Fibroblast of lung (primary cell): Measurements from ENCODE around the gene TBXT. TPM values are rescaled to one million over a fixed set of nuclear protein-coding genes. Genes with fewer than 3 reads are reported as not detected.

Experiments
- DNase-seq, 2 donors: peaks; one replicate each; pipeline versions ENCODE4 v3.0.0 to v3.0.0-alpha.2; 2010; ENCODE audit warnings: low read depth in 2 of 2
- H2AFZ ChIP-seq: 2 replicates; pipeline ENCODE4 v1.5.1; 2012; ENCODE audit warnings: low read length, control low read depth, inconsistent platforms
- H3K27ac ChIP-seq: 2 replicates; pipeline ENCODE4 v1.5.1; 2011; ENCODE audit warnings: low read length, control low read depth; ENCODE audit not compliant: insufficient read depth
- H3K27me3 ChIP-seq: 2 replicates; pipeline ENCODE4 v1.5.1; 2011; ENCODE audit warnings: mild to moderate bottlenecking, low read length; ENCODE audit not compliant: control insufficient read depth, insufficient read depth
- H3K36me3 ChIP-seq: 2 replicates; pipeline ENCODE4 v1.5.1; 2011; ENCODE audit warnings: low read length; ENCODE audit not compliant: control insufficient read depth, insufficient read depth
- H3K4me1 ChIP-seq: 2 replicates; pipeline ENCODE4 v1.5.1; 2011; ENCODE audit warnings: low read length; ENCODE audit not compliant: control insufficient read depth, insufficient read depth; ENCODE audit errors: extremely low read depth
- H3K4me2 ChIP-seq: 2 replicates; pipeline ENCODE4 v1.5.1; 2011; ENCODE audit warnings: low read length, control low read depth; ENCODE audit not compliant: insufficient read depth; ENCODE audit errors: extremely low read depth
- H3K4me3 ChIP-seq, 4 experiments: fragments of 200-600 bp in 1 of 4; sonication (generic) in 1 of 4; replicated peaks in 1 of 4; 2 replicates each; pipeline ENCODE4 v1.5.1; 2011 to 2016; ENCODE audit warnings: low read length in 4 of 4, low read depth in 3 of 4, mild to moderate bottlenecking in 3 of 4, control low read depth in 2 of 4, inconsistent platforms in 1 of 4, mixed read lengths in 1 of 4; ENCODE audit not compliant: insufficient read depth in 1 of 4; ENCODE audit errors: control extremely low read depth in 1 of 4
- H3K79me2 ChIP-seq: 2 replicates; pipeline ENCODE4 v1.5.1; 2012; ENCODE audit warnings: mild to moderate bottlenecking, low read length, inconsistent platforms; ENCODE audit not compliant: control insufficient read depth, insufficient read depth
- H3K9ac ChIP-seq: 2 replicates; pipeline ENCODE4 v1.5.1; 2011; ENCODE audit warnings: mild to moderate bottlenecking, low read length, control low read depth; ENCODE audit not compliant: insufficient read depth
- H3K9me3 ChIP-seq: 2 replicates; pipeline ENCODE4 v1.5.1; 2012; ENCODE audit warnings: low read depth, low read length; ENCODE audit not compliant: control insufficient read depth, insufficient read depth
- H4K20me1 ChIP-seq: 2 replicates; pipeline ENCODE4 v1.5.1; 2011; ENCODE audit warnings: low read length; ENCODE audit not compliant: control insufficient read depth, insufficient read depth; ENCODE audit errors: extremely low read depth
- EZH2 ChIP-seq: IDR thresholded peaks from 2 replicates; pipeline ENCODE4 v1.5.1; 2012; ENCODE audit warnings: low read length, control low read depth, mild to moderate bottlenecking; ENCODE audit errors: missing control alignments
- polyA plus RNA-seq, 2 donors: library from polyadenylated mRNA; depleted of rRNA in 1 of 2; stranded (reverse) in 1 of 2; unstranded in 1 of 2; fragments of >200 nt; gene quantifications; 2 replicates each; pipeline ENCODE4 v1.2.1, GENCODE V29; 2011 to 2012; ENCODE audit warnings: missing spikeins in 1 of 2
- total RNA-seq: library from RNA; depleted of rRNA; stranded (reverse); fragments of >200 nt; gene quantifications from 2 replicates; pipeline ENCODE4 v1.2.1, GENCODE V29; 2014
- TF ChIP-seq, protein P1 (sequence below), 2 donors: IDR thresholded peaks in 1 of 2; conservative IDR thresholded peaks in 1 of 2; 1 replicate in 1 of 2; 2 replicates in 1 of 2; pipeline ENCODE4 v1.5.1; 2011 to 2012; ENCODE audit warnings: low read length in 2 of 2, control low read depth in 1 of 2, inconsistent platforms in 1 of 2, low read depth in 1 of 2, mild to moderate bottlenecking in 1 of 2

TBXT gene
- total and polyA plus RNA-seq, 2 donors (not counting 1 experiment from before 2014, with no cell fraction given): not detected

DNA sequence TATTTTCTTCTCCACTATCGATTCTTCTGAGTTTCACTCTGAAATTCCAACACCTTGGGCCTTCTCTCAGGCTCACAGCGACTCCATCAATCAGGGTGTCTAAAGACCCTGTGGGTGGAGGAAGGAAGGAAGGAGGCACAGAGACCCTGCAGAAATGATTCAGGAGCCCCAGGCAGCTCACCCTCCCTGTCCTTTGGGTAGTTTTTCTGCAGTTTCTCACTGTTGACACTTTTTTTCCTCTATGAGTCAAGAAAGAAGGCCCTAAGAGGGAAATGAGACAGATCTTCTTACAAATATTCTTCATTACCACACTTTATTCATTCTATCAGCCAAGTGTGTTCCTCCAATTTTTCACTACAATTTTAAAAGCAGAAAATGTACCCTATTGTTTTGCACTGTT lies 34.2 kb upstream of the TBXT start:
- Histone ChIP-seq H3K4me1 (no peaks in the 10 kb centered on the region), H4K20me1 (no peaks in the 10 kb centered on the region), H3K4me2 (no peak overlapping the region), H3K79me2 (no peaks in the 10 kb centered on the region), H3K27ac (no peak overlapping the region), H3K9me3 (no peaks in the 10 kb centered on the region), H3K9ac (no peak overlapping the region), H2AFZ (no peak overlapping the region), H3K4me3 (no peak overlapping the region), H3K27me3 (no peaks in the 10 kb centered on the region), H3K36me3 (no peaks in the 10 kb centered on the region)
- no peak for TF ChIP-seq EZH2
- TF ChIP-seq, protein P1, sequence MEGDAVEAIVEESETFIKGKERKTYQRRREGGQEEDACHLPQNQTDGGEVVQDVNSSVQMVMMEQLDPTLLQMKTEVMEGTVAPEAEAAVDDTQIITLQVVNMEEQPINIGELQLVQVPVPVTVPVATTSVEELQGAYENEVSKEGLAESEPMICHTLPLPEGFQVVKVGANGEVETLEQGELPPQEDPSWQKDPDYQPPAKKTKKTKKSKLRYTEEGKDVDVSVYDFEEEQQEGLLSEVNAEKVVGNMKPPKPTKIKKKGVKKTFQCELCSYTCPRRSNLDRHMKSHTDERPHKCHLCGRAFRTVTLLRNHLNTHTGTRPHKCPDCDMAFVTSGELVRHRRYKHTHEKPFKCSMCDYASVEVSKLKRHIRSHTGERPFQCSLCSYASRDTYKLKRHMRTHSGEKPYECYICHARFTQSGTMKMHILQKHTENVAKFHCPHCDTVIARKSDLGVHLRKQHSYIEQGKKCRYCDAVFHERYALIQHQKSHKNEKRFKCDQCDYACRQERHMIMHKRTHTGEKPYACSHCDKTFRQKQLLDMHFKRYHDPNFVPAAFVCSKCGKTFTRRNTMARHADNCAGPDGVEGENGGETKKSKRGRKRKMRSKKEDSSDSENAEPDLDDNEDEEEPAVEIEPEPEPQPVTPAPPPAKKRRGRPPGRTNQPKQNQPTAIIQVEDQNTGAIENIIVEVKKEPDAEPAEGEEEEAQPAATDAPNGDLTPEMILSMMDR (conservative IDR thresholded peaks at IDR 0.05 in 1 of 2, IDR thresholded peaks at IDR 0.05 in 1 of 2; ENCODE audit: low read depth in 1 of 2, low read length in 2 of 2): no peak
- DNase-seq: no peak

GRCh38 chr6:166197361-166197760 lies 29.7 kb upstream of the TBXT start:
- no peaks in the 10 kb centered on the region for H3K9me3 ChIP-seq
- H3K4me3 ChIP-seq: no peak overlapping the region
- H3K79me2 ChIP-seq: no peaks in the 10 kb centered on the region
- H3K27me3 ChIP-seq: no peaks in the 10 kb centered on the region
- no peak for DNase-seq
- no peaks in the 10 kb centered on the region for H4K20me1 ChIP-seq
- TF ChIP-seq, protein P1 (conservative IDR thresholded peaks at IDR 0.05 in 1 of 2, IDR thresholded peaks at IDR 0.05 in 1 of 2; ENCODE audit: low read depth in 1 of 2, low read length in 2 of 2): no peak
- TF ChIP-seq EZH2: no peak
- no peak overlapping the region for H3K9ac ChIP-seq
- no peak overlapping the region for H3K4me2 ChIP-seq
- H3K27ac ChIP-seq: no peak overlapping the region
- H2AFZ ChIP-seq: no peak overlapping the region
- H3K4me1 ChIP-seq: no peaks in the 10 kb centered on the region
- no peaks in the 10 kb centered on the region for H3K36me3 ChIP-seq

GRCh38 chr6:166195860-166196238 lies 28.2 kb upstream of the TBXT start:
- Histone ChIP-seq H3K27me3 (no peaks in the 10 kb centered on the region), H3K4me2 (no peak overlapping the region), H3K36me3 (no peaks in the 10 kb centered on the region), H2AFZ (no peak overlapping the region), H3K9me3 (no peaks in the 10 kb centered on the region), H3K79me2 (no peaks in the 10 kb centered on the region), H4K20me1 (no peaks in the 10 kb centered on the region), H3K27ac (no peak overlapping the region), H3K4me3 (no peak overlapping the region), H3K9ac (no peak overlapping the region), H3K4me1 (no peaks in the 10 kb centered on the region)
- DNase-seq: no peak
- TF ChIP-seq, protein P1 (conservative IDR thresholded peaks at IDR 0.05 in 1 of 2, IDR thresholded peaks at IDR 0.05 in 1 of 2; ENCODE audit: low read depth in 1 of 2, low read length in 2 of 2): no peak
- no peak for TF ChIP-seq EZH2
